ENCODE data around the gene NET1. TPM values are rescaled to one million over a fixed set of nuclear protein-coding genes. Genes with fewer than 3 reads are reported as not detected.

NET1 gene
- total and polyA plus RNA-seq, 9 donors, result 31.0 to 79.2 (median 51.0) TPM

- Histone ChIP-seq H3K4me1 (ENCODE audit: insufficient read depth) (no peaks in the 10 kb centered on the region), H3K27me3 (no peaks in the 10 kb centered on the region), H3K27ac (no peak overlapping the region), H3K9me3 (no peaks in the 10 kb centered on the region), H3K36me3 (no peaks in the 10 kb centered on the region), H3K4me3 (no peak overlapping the region)
- TF ChIP-seq EP300 (IDR thresholded peaks at IDR 0.05) (no peak), CTCF (IDR thresholded peaks at IDR 0.05) (no peak), POLR2A (IDR thresholded peaks at IDR 0.05) (no peak)
- DNase-seq, result no peak
- intact Hi-C loops (cut with DNase I), result no loop called here
- 17 to 26% (median 22%) methylated on average over 2 of the region's 2 CpGs for whole genome bisulfite sequencing, 3 donors
These were observed 11.4 kb downstream of the NET1 start for GRCh38 chr10:5423771-5424170.

- H3K4me1 ChIP-seq (ENCODE audit: insufficient read depth), result no peaks in the 10 kb centered on the region
- intact Hi-C loops (cut with DNase I), result no loop called here
- no peaks in the 10 kb centered on the region for H3K27me3 ChIP-seq
- H3K9me3 ChIP-seq, result no peaks in the 10 kb centered on the region
- H3K27ac ChIP-seq, result no peak overlapping the region
- DNase-seq, result no peak
- no peak overlapping the region for H3K4me3 ChIP-seq
- TF ChIP-seq POLR2A (IDR thresholded peaks at IDR 0.05), result no peak
- WGBS, 3 donors, result 62 to 70% (median 65%) methylated on average over 4 of the region's 4 CpGs
- no peaks in the 10 kb centered on the region for H3K36me3 ChIP-seq
These were observed 12.4 kb downstream of the NET1 start for GRCh38 chr10:5424751-5425150.

- WGBS, 3 donors, result 48 to 62% (median 51%) methylated on average over 2 of the region's 2 CpGs
- no peak for DNase-seq
- no peaks in the 10 kb centered on the region for H3K36me3 ChIP-seq
- intact Hi-C loops (cut with DNase I), result no loop called here
- no peak for TF ChIP-seq EP300 (IDR thresholded peaks at IDR 0.05)
- TF ChIP-seq POLR2A (IDR thresholded peaks at IDR 0.05), result no peak
- no peak for TF ChIP-seq CTCF (IDR thresholded peaks at IDR 0.05)
- no peak overlapping the region for H3K27ac ChIP-seq
- no peaks in the 10 kb centered on the region for H3K9me3 ChIP-seq
- no peaks in the 10 kb centered on the region for H3K27me3 ChIP-seq
- no peak overlapping the region for H3K4me3 ChIP-seq
- H3K4me1 ChIP-seq (ENCODE audit: insufficient read depth), result no peaks in the 10 kb centered on the region
These were observed 15.8 kb downstream of the NET1 start for GRCh38 chr10:5428133-5428532.

- no peak for DNase-seq
- Histone ChIP-seq H3K9me3 (no peaks in the 10 kb centered on the region), H3K36me3 (no peaks in the 10 kb centered on the region), H3K27me3 (no peaks in the 10 kb centered on the region), H3K4me3 (no peak overlapping the region), H3K27ac (no peak overlapping the region), H3K4me1 (ENCODE audit: insufficient read depth) (no peaks in the 10 kb centered on the region)
- 38 to 74% (median 73%) methylated on average over 1 of the region's 1 CpG for WGBS, 3 donors
- TF ChIP-seq EP300 (IDR thresholded peaks at IDR 0.05) (no peak), CTCF (IDR thresholded peaks at IDR 0.05) (no peak), POLR2A (IDR thresholded peaks at IDR 0.05) (no peak)
- intact Hi-C loops (cut with DNase I), result loop anchor here in 1 of 4 donors (5.0 kb wide), 1 partner anchor 586 kb away; no protein-coding TSS in a partner anchor
These were observed 20.8 kb downstream of the NET1 start for GRCh38 chr10:5433182-5433581.

- no peak for TF ChIP-seq POLR2A (IDR thresholded peaks at IDR 0.05)
- peak in 2 of 3 donors; percentile 24 to 28 for TF ChIP-seq CTCF (IDR thresholded peaks at IDR 0.05)
- no peak for TF ChIP-seq EP300 (IDR thresholded peaks at IDR 0.05)
- H3K27me3 ChIP-seq, result no peaks in the 10 kb centered on the region
- no peak overlapping the region for H3K4me3 ChIP-seq
- H3K9me3 ChIP-seq, result no peaks in the 10 kb centered on the region
- intact Hi-C loops (cut with DNase I), result loop anchor here in 1 of 4 donors (5.0 kb wide), 1 partner anchor 587 kb away; no protein-coding TSS in a partner anchor
- no peaks in the 10 kb centered on the region for H3K36me3 ChIP-seq
- 69 to 76% (median 76%) methylated on average over 3 of the region's 3 CpGs for WGBS, 3 donors
- no peak overlapping the region for H3K27ac ChIP-seq
- no peaks in the 10 kb centered on the region for H3K4me1 ChIP-seq (ENCODE audit: insufficient read depth)
- DNase-seq, result no peak
These were observed 21.8 kb downstream of the NET1 start for GRCh38 chr10:5434017-5434753.
